Measurements from ENCODE around the gene SLAMF8.

- TF ChIP-seq POLR2A (IDR thresholded peaks at IDR 0.05; ENCODE audit: low read length) (no peak), GATA1 (IDR thresholded peaks at IDR 0.05; ENCODE audit: low read depth, low read length) (no peak)
These were observed at the start of gene SLAMF8 for GRCh38 chr1:159826441-159827101.

Data from erythroblast (primary cell).